Mesendoderm (in vitro differentiated cells): ENCODE data around the gene DNAJC4.

Source experiments
- DNase-seq: peaks from one replicate; pipeline ENCODE4 v3.0.0; 2013
- H2AK5ac ChIP-seq: 2 replicates; pipeline ENCODE4 v1.6.1; 2013; ENCODE audit warnings: low read length, inconsistent platforms
- H2BK120ac ChIP-seq: 2 replicates; pipeline ENCODE4 v1.6.1; 2013; ENCODE audit warnings: low read depth, mild to moderate bottlenecking, low read length, moderate library complexity, mixed read lengths
- H2BK15ac ChIP-seq: replicated peaks from 2 replicates; pipeline ENCODE4 v1.6.1; 2013; ENCODE audit warnings: low read depth, mild to moderate bottlenecking, moderate library complexity
- H2BK5ac ChIP-seq: 2 replicates; pipeline ENCODE4 v1.6.1; 2013; ENCODE audit warnings: low read length, inconsistent platforms
- H3K18ac ChIP-seq: 2 replicates; pipeline ENCODE4 v1.6.1; 2013; ENCODE audit warnings: mild to moderate bottlenecking, low read length, mixed read lengths
- H3K23ac ChIP-seq: one replicate; pipeline ENCODE4 v1.6.1; 2013; ENCODE audit warnings: low read length
- H3K27ac ChIP-seq: 2 replicates; pipeline ENCODE4 v1.5.1; 2013; ENCODE audit warnings: low read depth, mild to moderate bottlenecking, inconsistent platforms, low read length, moderate library complexity
- H3K27me3 ChIP-seq: 2 replicates; pipeline ENCODE4 v1.6.1; 2013; ENCODE audit warnings: low read length, control low read depth, mild to moderate bottlenecking, inconsistent platforms; ENCODE audit not compliant: insufficient read depth, poor library complexity
- H3K36me3 ChIP-seq: 2 replicates; pipeline ENCODE4 v1.6.1; 2013; ENCODE audit warnings: low read length, inconsistent platforms; ENCODE audit not compliant: control insufficient read depth, insufficient read depth
- H3K4ac ChIP-seq: one replicate; pipeline ENCODE4 v1.6.1; 2013; ENCODE audit warnings: low read depth, mild to moderate bottlenecking, low read length, moderate library complexity
- H3K4me1 ChIP-seq: 2 replicates; pipeline ENCODE4 v1.6.1; 2013; ENCODE audit warnings: low read depth, low read length, inconsistent platforms; ENCODE audit not compliant: control insufficient read depth
- H3K4me2 ChIP-seq: 2 replicates; pipeline ENCODE4 v1.6.1; 2013; ENCODE audit warnings: low read length
- H3K4me3 ChIP-seq: 2 replicates; pipeline ENCODE4 v1.5.1; 2013; ENCODE audit warnings: mild to moderate bottlenecking, low read length
- H3K56ac ChIP-seq: one replicate; pipeline ENCODE4 v1.6.1; 2013; ENCODE audit warnings: low read length
- H3K79me1 ChIP-seq: 2 replicates; pipeline ENCODE4 v1.6.1; 2013; ENCODE audit warnings: low read length, inconsistent platforms
- H3K79me2 ChIP-seq: 2 replicates; pipeline ENCODE4 v1.6.1; 2013; ENCODE audit warnings: mild to moderate bottlenecking, low read length; ENCODE audit not compliant: control insufficient read depth, insufficient read depth
- H3K9ac ChIP-seq: 2 replicates; pipeline ENCODE4 v1.6.1; 2013; ENCODE audit warnings: low read length, inconsistent platforms
- H4K5ac ChIP-seq: one replicate; pipeline ENCODE4 v1.6.1; 2013; ENCODE audit warnings: low read length
- H4K8ac ChIP-seq: one replicate; pipeline ENCODE4 v1.6.1; 2013; ENCODE audit warnings: low read depth, mild to moderate bottlenecking, control low read depth, low read length, moderate library complexity
- WGBS: extraction: QIAGEN DNeasy Blood & Tissue Kit; methylation state at CpG from one replicate; pipeline ENCODE4 v1.1.7; 2013; ENCODE audit warnings: low lambda C conversion rate, missing lambda C conversion rate; ENCODE audit not compliant: insufficient coverage; ENCODE audit errors: extremely low coverage; 5-methylcytosine and 5-hydroxymethylcytosine counted together

The DNAJC4 gene

DNA sequence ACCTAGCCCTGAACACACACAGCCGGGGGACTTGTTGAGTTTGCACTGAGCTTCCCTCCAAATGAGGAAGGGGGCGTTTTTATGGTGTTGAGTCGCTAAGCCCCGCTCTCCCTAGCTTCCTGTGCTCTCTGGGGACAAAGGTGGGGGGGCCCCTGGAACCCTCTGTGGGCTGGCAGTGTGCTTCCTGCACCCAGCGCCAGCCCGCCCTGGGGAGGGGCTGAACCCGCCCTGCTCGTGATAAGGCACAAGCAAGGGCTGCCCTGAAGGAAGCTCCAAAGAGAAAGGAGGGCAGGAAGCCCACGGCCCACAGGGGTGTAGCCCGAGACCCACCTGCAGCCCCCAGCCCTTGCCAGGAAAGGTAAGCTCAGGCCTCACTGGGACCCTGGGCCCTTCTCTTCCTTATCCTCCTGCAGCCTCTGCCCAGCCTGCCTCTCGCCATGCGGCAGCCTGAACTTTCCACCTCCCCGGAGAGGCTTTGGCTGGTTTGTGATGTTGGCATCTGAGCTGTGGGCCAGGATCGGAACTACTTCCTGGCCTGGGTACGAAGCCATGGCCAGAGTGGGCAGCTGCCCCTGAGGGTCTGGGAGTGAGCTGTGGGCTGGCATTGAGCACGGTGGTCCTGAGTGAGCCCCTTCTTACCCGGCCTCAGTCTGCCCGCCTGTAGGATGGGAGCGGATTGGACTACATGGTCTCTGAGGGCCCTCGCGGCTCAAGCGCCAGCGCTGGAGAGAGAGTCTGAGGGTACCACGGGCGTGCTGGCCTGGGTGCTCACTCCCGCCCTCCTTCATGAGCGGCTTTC, 23.7 kb upstream of the DNAJC4 start, which contains the start of gene FERMT3:
Gene FERMT3, plus strand, starts transcription at position 265 of the 799 bp plus-strand sequence. CDS start 644 bp downstream, outside the sequence.
- no peak within 1 kb of the TSS for H2BK5ac ChIP-seq
- no peak for DNase-seq
- H3K23ac ChIP-seq: no peak within 1 kb of the TSS
- no peaks in the 10 kb centered on the region for H3K27me3 ChIP-seq
- peaks cover 20% of the 10 kb centered on the region for H3K36me3 ChIP-seq
- H2AK5ac ChIP-seq: no peak within 1 kb of the TSS
- H3K79me1 ChIP-seq: peaks cover 3% of the 10 kb centered on the region
- H4K5ac ChIP-seq: no peak within 1 kb of the TSS
- H3K27ac ChIP-seq: no peak within 1 kb of the TSS
- H4K8ac ChIP-seq: no peak within 1 kb of the TSS
- H2BK15ac ChIP-seq: no peak within 1 kb of the TSS
- no peaks in the 10 kb centered on the region for H3K4me1 ChIP-seq
- no peak within 1 kb of the TSS for H3K4ac ChIP-seq
- no peak within 1 kb of the TSS for H3K4me2 ChIP-seq
- no peaks in the 10 kb centered on the region for H3K79me2 ChIP-seq
- no peak within 1 kb of the TSS for H3K9ac ChIP-seq
- no CpG with 5 or more reads among the region's 27 CpGs for WGBS
- H3K4me3 ChIP-seq: no peak within 1 kb of the TSS
- H3K18ac ChIP-seq: no peak within 1 kb of the TSS
- H3K56ac ChIP-seq: no peak within 1 kb of the TSS
- H2BK120ac ChIP-seq: no peak within 1 kb of the TSS

DNA sequence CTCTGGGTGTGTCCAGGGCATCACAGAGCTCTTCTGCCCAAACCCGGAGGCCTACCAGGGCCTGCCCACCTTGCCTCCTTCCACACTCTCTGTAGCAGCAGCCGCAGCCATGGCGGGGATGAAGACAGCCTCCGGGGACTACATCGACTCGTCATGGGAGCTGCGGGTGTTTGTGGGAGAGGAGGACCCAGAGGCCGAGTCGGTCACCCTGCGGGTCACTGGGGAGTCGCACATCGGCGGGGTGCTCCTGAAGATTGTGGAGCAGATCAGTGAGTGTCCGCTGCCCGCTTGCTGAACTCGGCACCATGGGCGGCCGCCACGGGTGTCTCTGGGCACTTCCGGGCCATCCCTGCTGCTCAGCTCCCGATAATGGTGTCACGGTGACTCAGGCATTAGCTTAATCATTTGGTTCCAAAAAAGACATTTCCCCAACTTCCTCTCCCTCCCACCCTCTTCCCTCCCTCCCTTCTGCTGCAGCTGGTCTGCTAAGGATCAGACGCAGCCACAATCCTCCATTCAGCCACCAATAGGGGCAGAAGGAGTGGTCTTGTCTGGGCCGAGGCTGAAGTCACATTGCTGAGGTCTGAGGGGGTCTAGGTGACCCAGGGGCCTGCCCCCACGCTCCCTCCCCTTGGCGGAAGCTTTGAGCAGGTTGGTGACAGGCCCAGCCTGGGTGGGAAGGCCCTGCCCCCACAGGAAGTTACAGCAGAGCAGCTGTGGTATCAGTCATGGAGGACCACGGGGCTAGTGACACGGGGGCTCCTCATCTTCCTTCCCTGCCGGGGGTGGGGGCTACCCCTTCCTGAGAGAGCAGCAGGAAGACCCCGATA, 22.9 kb upstream of the DNAJC4 start:
- H3K79me1 ChIP-seq: peaks cover 3% of the 10 kb centered on the region
- H2BK120ac ChIP-seq: no peak overlapping the region
- DNase-seq: peak; percentile 77
- peaks cover 19% of the 10 kb centered on the region for H3K36me3 ChIP-seq
- H2BK5ac ChIP-seq: no peak overlapping the region
- no peak overlapping the region for H3K4me2 ChIP-seq
- no peak overlapping the region for H3K18ac ChIP-seq
- H3K9ac ChIP-seq: no peak overlapping the region
- no peaks in the 10 kb centered on the region for H3K79me2 ChIP-seq
- H3K23ac ChIP-seq: no peak overlapping the region
- H3K27me3 ChIP-seq: no peaks in the 10 kb centered on the region
- no peak overlapping the region for H3K4ac ChIP-seq
- H4K8ac ChIP-seq: no peak overlapping the region
- H3K56ac ChIP-seq: peak overlapping the region; percentile 42
- H3K4me3 ChIP-seq: no peak overlapping the region
- H4K5ac ChIP-seq: no peak overlapping the region
- no peak overlapping the region for H2BK15ac ChIP-seq
- WGBS: no CpG with 5 or more reads among the region's 30 CpGs
- H3K4me1 ChIP-seq: no peaks in the 10 kb centered on the region
- no peak overlapping the region for H3K27ac ChIP-seq
- H2AK5ac ChIP-seq: no peak overlapping the region

DNA sequence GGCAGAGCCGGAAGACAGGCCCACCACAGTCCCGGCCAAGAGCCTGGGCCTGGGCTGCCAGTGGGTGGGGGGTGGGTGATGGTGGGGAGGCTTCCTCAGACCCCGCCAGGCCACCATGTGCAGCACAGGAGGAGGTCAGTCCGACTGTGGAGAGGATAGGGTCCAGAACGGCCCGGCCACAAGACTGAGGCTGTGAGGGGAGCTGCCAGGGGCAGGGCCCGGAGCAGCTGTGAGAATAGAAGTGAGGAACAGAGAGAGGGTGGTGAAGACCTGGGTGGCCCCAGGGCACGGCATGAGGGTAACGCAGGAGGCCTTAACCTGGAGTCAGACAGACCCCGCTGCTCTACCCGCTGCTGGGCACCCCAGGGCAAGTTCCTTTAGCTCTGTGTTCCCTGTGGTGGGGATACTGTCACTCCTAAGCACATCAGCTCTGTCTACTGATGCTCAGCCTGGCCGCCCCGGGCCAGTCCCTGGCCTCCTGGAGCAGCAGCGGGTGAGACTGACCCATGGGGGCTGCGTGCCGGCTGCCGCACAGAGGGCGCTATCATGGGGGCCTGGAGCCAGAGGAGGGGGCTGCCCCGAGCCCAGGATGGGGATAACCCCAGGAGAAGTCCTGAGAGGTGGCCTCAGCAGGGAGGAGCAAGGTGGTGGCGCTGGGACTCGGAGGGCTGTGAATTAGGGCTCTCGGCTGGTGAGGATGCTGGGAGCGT, 22.1 kb upstream of the DNAJC4 start:
- Histone ChIP-seq H3K79me1 (peaks cover 3% of the 10 kb centered on the region), H3K27me3 (no peaks in the 10 kb centered on the region), H3K4me1 (no peaks in the 10 kb centered on the region), H4K8ac (no peak overlapping the region), H4K5ac (no peak overlapping the region), H3K4ac (no peak overlapping the region), H3K56ac (no peak overlapping the region), H3K9ac (no peak overlapping the region), H3K27ac (no peak overlapping the region), H3K18ac (no peak overlapping the region), H3K4me3 (no peak overlapping the region), H2BK5ac (no peak overlapping the region), H3K4me2 (no peak overlapping the region), H3K36me3 (peaks cover 13% of the 10 kb centered on the region), H3K23ac (no peak overlapping the region), H3K79me2 (no peaks in the 10 kb centered on the region), H2AK5ac (no peak overlapping the region), H2BK15ac (no peak overlapping the region), H2BK120ac (no peak overlapping the region)
- DNase-seq: no peak
- no CpG with 5 or more reads among the region's 23 CpGs for WGBS

DNA sequence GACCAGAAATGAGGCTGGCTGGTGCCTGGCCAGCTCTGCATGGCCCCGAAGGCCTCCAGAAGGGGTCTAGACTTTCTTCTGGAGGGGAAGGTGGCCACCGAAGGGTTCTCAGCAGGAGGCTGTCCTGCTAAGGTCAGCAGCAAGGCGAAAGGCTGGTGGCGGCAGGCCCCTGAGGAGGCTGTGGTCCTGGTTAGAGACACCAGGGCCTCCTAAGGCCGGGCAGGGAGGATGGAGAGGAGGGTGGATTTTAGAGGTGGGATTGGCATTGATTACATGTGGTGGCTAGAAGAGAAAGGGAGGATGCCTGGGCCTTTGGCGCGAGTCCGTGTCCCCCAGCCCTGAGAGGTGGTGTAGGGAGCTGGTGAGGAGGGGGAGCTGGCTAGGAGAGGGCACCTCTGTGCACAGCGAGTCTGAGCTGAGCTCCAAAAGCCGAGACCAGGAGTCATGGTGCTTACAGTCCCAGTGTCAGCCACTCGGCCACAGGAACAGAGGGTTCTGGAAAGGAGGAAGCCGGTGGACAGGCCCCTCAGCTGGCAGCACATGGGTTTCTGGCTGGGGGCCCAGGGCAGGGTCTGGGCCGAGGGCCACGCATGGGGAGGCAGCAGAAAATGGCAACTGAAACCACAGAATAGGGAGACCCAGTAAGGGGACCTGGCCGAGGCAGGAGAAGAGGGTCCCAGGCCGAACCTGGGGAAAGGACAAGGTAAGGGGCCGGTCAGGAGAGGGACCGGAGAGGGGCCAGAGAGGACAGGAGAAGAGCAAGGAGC, 21.4 kb upstream of the DNAJC4 start:
- Histone ChIP-seq H4K8ac (no peak overlapping the region), H2BK15ac (no peak overlapping the region), H2BK120ac (no peak overlapping the region), H3K23ac (no peak overlapping the region), H3K36me3 (peaks cover 7% of the 10 kb centered on the region), H2BK5ac (no peak overlapping the region), H4K5ac (no peak overlapping the region), H3K4ac (no peak overlapping the region), H3K4me3 (no peak overlapping the region), H3K27ac (no peak overlapping the region), H3K79me2 (no peaks in the 10 kb centered on the region), H3K9ac (no peak overlapping the region), H2AK5ac (no peak overlapping the region), H3K18ac (no peak overlapping the region), H3K4me1 (no peaks in the 10 kb centered on the region), H3K79me1 (peaks cover 3% of the 10 kb centered on the region), H3K27me3 (no peaks in the 10 kb centered on the region), H3K4me2 (no peak overlapping the region), H3K56ac (no peak overlapping the region)
- DNase-seq: no peak
- no CpG with 5 or more reads among the region's 18 CpGs for WGBS

DNA sequence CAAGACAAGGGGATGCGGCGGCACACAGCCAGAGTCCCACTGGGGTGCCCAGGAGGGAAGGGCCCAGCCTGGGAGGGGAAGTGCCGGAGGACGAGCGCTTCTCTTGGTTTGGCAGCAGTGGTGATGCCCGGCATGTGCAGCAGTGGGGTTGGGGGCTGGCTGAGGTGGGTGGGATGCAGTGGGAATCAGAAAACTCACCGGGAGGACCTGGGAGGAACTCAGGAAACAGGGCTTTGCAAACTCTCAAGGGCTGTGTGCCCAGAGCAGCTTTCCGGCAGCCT, 20.8 kb upstream of the DNAJC4 start:
- Histone ChIP-seq H2BK5ac (no peak overlapping the region), H3K9ac (no peak overlapping the region), H3K27ac (no peak overlapping the region), H3K4ac (no peak overlapping the region), H2BK15ac (no peak overlapping the region), H4K5ac (no peak overlapping the region), H3K4me3 (no peak overlapping the region), H2AK5ac (no peak overlapping the region), H2BK120ac (no peak overlapping the region), H3K79me2 (no peaks in the 10 kb centered on the region), H4K8ac (no peak overlapping the region), H3K18ac (no peak overlapping the region), H3K23ac (no peak overlapping the region), H3K4me1 (no peaks in the 10 kb centered on the region), H3K56ac (no peak overlapping the region), H3K79me1 (peaks cover 3% of the 10 kb centered on the region), H3K4me2 (no peak overlapping the region), H3K36me3 (peaks cover 7% of the 10 kb centered on the region), H3K27me3 (no peaks in the 10 kb centered on the region)
- DNase-seq: no peak
- WGBS: no CpG with 5 or more reads among the region's 8 CpGs
